ENCODE results near the gene CSMD2. TPM values are rescaled to one million over a fixed set of nuclear protein-coding genes. Genes with fewer than 3 reads are reported as not detected.

Gene CSMD2
- total and polyA plus RNA-seq, 2 of the 4 experiments (the other 2 are of a cell fraction), result under 0.01 to 0.36 TPM

GRCh38 chr1:34037109-34037508, 127.9 kb downstream of the CSMD2 start:
- H4K5ac ChIP-seq (ENCODE audit: low read depth, low read length), result no peak overlapping the region
- H3K23ac ChIP-seq (ENCODE audit: low read depth, low read length), result no peak overlapping the region
- POLR2A ChIA-PET (ENCODE audit: unreplicated experiment), result no interaction called here
- no peak overlapping the region for H3K4me2 ChIP-seq (ENCODE audit: low read depth, low read length)
- no peak overlapping the region for H3K27ac ChIP-seq (ENCODE audit: insufficient read depth, low read length)
- TF ChIP-seq ELK1 (IDR thresholded peaks at IDR 0.05; ENCODE audit: borderline replicate concordance, low read depth, low read length) (no peak), USF2 (IDR thresholded peaks at IDR 0.05; ENCODE audit: low read depth, low read length) (no peak), CTCF (conservative IDR thresholded peaks at IDR 0.05; ENCODE audit: low read depth, low read length) (no peak), CHD1 (IDR thresholded peaks at IDR 0.05; ENCODE audit: low read depth, low read length) (no peak), RFX5 (IDR thresholded peaks at IDR 0.05; ENCODE audit: low read depth, low read length) (no peak), CEBPB (IDR thresholded peaks at IDR 0.05; ENCODE audit: low read depth, low read length) (no peak), SMC3 (IDR thresholded peaks at IDR 0.05; ENCODE audit: low read depth, low read length) (no peak), NFE2L2 (IDR thresholded peaks at IDR 0.05; ENCODE audit: low read depth, low read length) (no peak), MAFK (IDR thresholded peaks at IDR 0.05; ENCODE audit: low read depth, low read length) (no peak), POLR2A (IDR thresholded peaks at IDR 0.05; ENCODE audit: low read depth, low read length) (no peak), MXI1 (IDR thresholded peaks at IDR 0.05; ENCODE audit: borderline replicate concordance, low read depth, low read length) (no peak)
- no peak overlapping the region for H2AFZ ChIP-seq (replicated peaks; ENCODE audit: low read length, poor library complexity)
- H4K8ac ChIP-seq (ENCODE audit: low read depth in 2 of 2, low read length in 2 of 2), result no peak overlapping the region
- no peak overlapping the region for H2AK9ac ChIP-seq (replicated peaks; ENCODE audit: low read depth, low read length, poor library complexity)
- no peak overlapping the region for H2BK20ac ChIP-seq (ENCODE audit: low read depth, low read length)
- BruUV-seq (replicated peaks), result no TSS peak
- no peak overlapping the region for H2BK120ac ChIP-seq (ENCODE audit: low read depth, low read length)
- dilution Hi-C loops (cut with HindIII; ENCODE audit: low sequenced_read_pairs, unreplicated experiment), result no loop called here
- intact Hi-C loops (cut with micrococcal nuclease), result no loop called here
- H3K14ac ChIP-seq (replicated peaks; ENCODE audit: low read depth, low read length), result no peak overlapping the region
- no peaks in the 10 kb centered on the region for H3K9me1 ChIP-seq (ENCODE audit: insufficient read depth, low read length)
- no peak overlapping the region for H2BK15ac ChIP-seq (ENCODE audit: low read depth, low read length)
- H3K4ac ChIP-seq (ENCODE audit: low read depth, low read length), result no peak overlapping the region
- no peak overlapping the region for H4K91ac ChIP-seq (ENCODE audit: insufficient read depth, low read depth, low read length)
- 60% methylated on average over 1 of the region's 8 CpGs; no CpG with 5 or more reads in 1 of the 2 experiments for WGBS, 2 experiments (ENCODE audit: extremely low coverage in 2 of 2, insufficient read length in 1 of 2)
- H3K27me3 ChIP-seq (ENCODE audit: control insufficient read depth, insufficient read depth, low read length), result no peaks in the 10 kb centered on the region
- in situ Hi-C loops (cut with MboI; ENCODE audit: low sequenced_read_pairs), result no loop called here
- no peak overlapping the region for H2BK5ac ChIP-seq (ENCODE audit: low read depth, low read length, poor library complexity, severe bottlenecking)
- H3K4me3 ChIP-seq (ENCODE audit: insufficient read depth, low read depth, low read length), result no peak overlapping the region
- H3K9me3 ChIP-seq (ENCODE audit: control insufficient read depth, insufficient read depth, low read length), result peaks cover 23% of the 10 kb centered on the region
- no peak for ATAC-seq (ENCODE audit: low read depth)
- H4K20me1 ChIP-seq (ENCODE audit: insufficient read depth, low read length), result no peaks in the 10 kb centered on the region
- CTCF ChIA-PET, result no interaction called here
- no peak overlapping the region for H3K56ac ChIP-seq (ENCODE audit: extremely low read depth, insufficient read depth, low read length)
- no peaks in the 10 kb centered on the region for H3K36me3 ChIP-seq (ENCODE audit: control insufficient read depth, insufficient read depth, low read length)
- no peaks in the 10 kb centered on the region for H3K79me1 ChIP-seq (ENCODE audit: low read depth in 1 of 2, low read length in 2 of 2)
- no peaks in the 10 kb centered on the region for H3K4me1 ChIP-seq (ENCODE audit: control insufficient read depth, insufficient read depth, low read length)
- H3K9ac ChIP-seq (ENCODE audit: low read depth, low read length), result no peak overlapping the region
- H3K18ac ChIP-seq (ENCODE audit: low read depth, low read length), result no peak overlapping the region
- DNase-seq, result no peak
- no peak overlapping the region for H2AK5ac ChIP-seq (ENCODE audit: low read depth, low read length)
